HCT116 (cell line): ENCODE results near the gene NELL1. TPM values are rescaled to one million over a fixed set of nuclear protein-coding genes. Genes with fewer than 3 reads are reported as not detected.

Experiments
- ATAC-seq: fragments of 200-7000 bp; cut with Tn5 transposase; 2 replicates; pipeline ENCODE4 v1.9.1; 2020; ENCODE audit warnings: mild to moderate bottlenecking, moderate library complexity
- BruUV-seq: library from RNA; stranded (reverse); fragments of 400-500 nt; replicated peaks from 2 replicates; lab custom pipeline; 2021; lab: Mats Ljungman, UMichigan
- CTCF ChIA-PET: fragments of 300-600 bp; sonication (Branson Sonifier 250); formaldehyde crosslinking; loops from one replicate; lab custom pipeline; 2021; ENCODE audit warnings: antibody characterized with exemption; lab: Charles Lee
- POLR2A ChIA-PET: fragments of 300-600, 350-600 bp; sonication (Branson Sonifier 250); formaldehyde crosslinking; loops from one replicate; lab custom pipeline; 2021; ENCODE audit warnings: antibody characterized with exemption; lab: Charles Lee
- RAD21 ChIA-PET, 2 experiments: fragments of 300-600 bp; sonication (Branson Sonifier 250); formaldehyde crosslinking; loops; one replicate each; lab custom pipeline; 2023; ENCODE audit warnings: low total read pairs in 2 of 2; ENCODE audit not compliant: uncharacterized antibody in 2 of 2, unreplicated experiment in 2 of 2, low non-redundant PET in 1 of 2; lab: Charles Lee
- DNase-seq: peaks from one replicate; pipeline ENCODE4 v3.0.0-alpha.2; 2010; ENCODE audit warnings: low read depth, low spot score
- H2AFZ ChIP-seq: fragments of 200-600 bp; shearing (Covaris generic), sonication (generic); 2 replicates; pipeline ENCODE4 v1.6.1; 2017; ENCODE audit warnings: low read depth, mixed run types, mixed read lengths, antibody characterized with exemption, low read length; ENCODE audit not compliant: poor library complexity, severe bottlenecking
- H3K27ac ChIP-seq: 2 replicates; pipeline ENCODE4 v1.5.1; 2012; ENCODE audit warnings: low read depth, low read length
- H3K27me3 ChIP-seq: fragments of 200-600 bp; sonication (generic); 2 replicates; pipeline ENCODE4 v1.6.1; 2016; ENCODE audit warnings: mixed run types, low read length, mixed read lengths; ENCODE audit not compliant: insufficient read depth
- H3K36me3 ChIP-seq, 2 experiments: fragments of 200-500 bp in 1 of 2; fragments of 200-600 bp in 1 of 2; sonication (Bioruptor generic) in 1 of 2; sonication (generic) in 1 of 2; 2 replicates each; pipeline versions ENCODE4 v1.5.1 to v1.6.1; 2014 to 2016; ENCODE audit warnings: low read length in 2 of 2, inconsistent platforms in 1 of 2, mixed read lengths in 1 of 2, mixed run types in 1 of 2; ENCODE audit not compliant: insufficient read depth in 2 of 2, control insufficient read depth in 1 of 2
- H3K4me1 ChIP-seq, 2 experiments: fragments of 200-600 bp in 1 of 2; sonication (generic) in 1 of 2; 2 replicates each; pipeline versions ENCODE4 v1.5.1 to v1.6.1; 2012 to 2017; ENCODE audit warnings: low read length in 2 of 2, inconsistent platforms in 1 of 2, mild to moderate bottlenecking in 1 of 2, mixed read lengths in 1 of 2, mixed run types in 1 of 2, moderate library complexity in 1 of 2; ENCODE audit not compliant: insufficient read depth in 2 of 2, control insufficient read depth in 1 of 2
- H3K4me2 ChIP-seq: fragments of 200-600 bp; sonication (generic); 2 replicates; pipeline ENCODE4 v1.6.1; 2017; ENCODE audit warnings: mixed run types, low read length, mixed read lengths
- H3K4me3 ChIP-seq, 2 experiments: fragments of 200-600 bp in 1 of 2; sonication (generic) in 1 of 2; replicated peaks in 1 of 2; 2 replicates each; pipeline ENCODE4 v1.5.1; 2011 to 2016; ENCODE audit warnings: low read length in 2 of 2, control low read depth in 1 of 2, low read depth in 1 of 2, mild to moderate bottlenecking in 1 of 2, mixed read lengths in 1 of 2, mixed run types in 1 of 2
- H3K79me2 ChIP-seq: fragments of 200-600 bp; sonication (generic); 2 replicates; pipeline ENCODE4 v1.6.1; 2017; ENCODE audit warnings: mild to moderate bottlenecking, mixed run types, low read length, moderate library complexity, mixed read lengths; ENCODE audit not compliant: insufficient read depth
- H3K9ac ChIP-seq: fragments of 200-600 bp; sonication (generic); 2 replicates; pipeline ENCODE4 v1.6.1; 2016; ENCODE audit warnings: low read length, mixed read lengths
- H3K9me2 ChIP-seq: fragments of 200-600 bp; sonication (generic), shearing (Covaris generic); 2 replicates; pipeline ENCODE4 v1.6.1; 2017; ENCODE audit warnings: mixed run types, mild to moderate bottlenecking, moderate library complexity; ENCODE audit not compliant: insufficient read depth
- H3K9me3 ChIP-seq, 2 experiments: fragments of 200-500 bp in 1 of 2; fragments of 200-600 bp in 1 of 2; sonication (Bioruptor generic) in 1 of 2; sonication (generic) in 1 of 2; 2 replicates each; pipeline ENCODE4 v1.6.1; 2014 to 2017; ENCODE audit warnings: low read length in 2 of 2, mixed read lengths in 2 of 2, inconsistent platforms in 1 of 2, low read depth in 1 of 2, mild to moderate bottlenecking in 1 of 2, mixed run types in 1 of 2, moderate library complexity in 1 of 2; ENCODE audit not compliant: control insufficient read depth in 1 of 2, insufficient read depth in 1 of 2
- H4K20me1 ChIP-seq: fragments of 200-600 bp; sonication (generic), shearing (Covaris generic); 2 replicates; pipeline ENCODE4 v1.6.1; 2017; ENCODE audit warnings: mixed run types, mild to moderate bottlenecking, moderate library complexity; ENCODE audit not compliant: insufficient read depth
- CBX3 ChIP-seq: IDR thresholded peaks from 2 replicates; pipeline ENCODE4 v1.6.1; 2012; ENCODE audit warnings: low read depth
- CEBPB ChIP-seq: IDR thresholded peaks from 2 replicates; pipeline ENCODE4 v1.6.1; 2012; ENCODE audit warnings: low read depth
- EGR1 ChIP-seq: IDR thresholded peaks from 2 replicates; pipeline ENCODE4 v1.6.1; 2012; ENCODE audit warnings: low read depth
- ELF1 ChIP-seq: IDR thresholded peaks from 2 replicates; pipeline ENCODE4 v1.6.1; 2012; ENCODE audit warnings: low read depth, borderline replicate concordance
- EZH2 ChIP-seq: fragments of 200-600 bp; sonication (generic); IDR thresholded peaks from 2 replicates; pipeline ENCODE4 v1.6.1; 2017; ENCODE audit warnings: antibody characterized with exemption, mixed run types
- EZH2phosphoT487 ChIP-seq: fragments of 200-600 bp; IDR thresholded peaks from 2 replicates; pipeline ENCODE4 v1.6.1; 2018; ENCODE audit warnings: antibody characterized with exemption, borderline replicate concordance
- FOSL1 ChIP-seq: IDR thresholded peaks from 2 replicates; pipeline ENCODE4 v1.6.1; 2012; ENCODE audit warnings: low read depth
- POLR2A ChIP-seq: IDR thresholded peaks from 2 replicates; pipeline ENCODE4 v1.7.0; 2011; ENCODE audit warnings: borderline replicate concordance; ENCODE audit not compliant: insufficient read depth, insufficient read length; ENCODE audit errors: extremely low read depth
- POLR2AphosphoS5 ChIP-seq: IDR thresholded peaks from 2 replicates; pipeline ENCODE4 v1.6.1; 2011; ENCODE audit warnings: mild to moderate bottlenecking, low read depth, low read length, moderate library complexity
- RAD21 ChIP-seq: IDR thresholded peaks from 2 replicates; pipeline ENCODE4 v1.6.1; 2012; ENCODE audit warnings: low read depth, mild to moderate bottlenecking
- SIN3A ChIP-seq: IDR thresholded peaks from 2 replicates; pipeline ENCODE4 v1.6.1; 2012; ENCODE audit warnings: low read depth
- SP1 ChIP-seq: IDR thresholded peaks from 2 replicates; pipeline ENCODE4 v1.6.1; 2012; ENCODE audit warnings: low read depth
- SRF ChIP-seq: IDR thresholded peaks from 2 replicates; pipeline ENCODE4 v1.6.1; 2012; ENCODE audit warnings: low read depth
- TCF7L2 ChIP-seq: IDR thresholded peaks from 2 replicates; pipeline ENCODE4 v1.7.0; 2011; ENCODE audit warnings: borderline replicate concordance, inconsistent platforms; ENCODE audit not compliant: insufficient read depth, insufficient read length; ENCODE audit errors: extremely low read depth
- YY1 ChIP-seq: IDR thresholded peaks from 2 replicates; pipeline ENCODE4 v1.6.1; 2011; ENCODE audit warnings: low read length, low read depth, moderate library complexity, mild to moderate bottlenecking; ENCODE audit not compliant: insufficient replicate concordance; ENCODE audit errors: extremely low read depth
- ZFX ChIP-seq: fragments of 450-650 bp; IDR thresholded peaks from 2 replicates; pipeline ENCODE4 v1.6.1; 2017
- ZNF274 ChIP-seq: fragments of 200-500 bp; sonication (Bioruptor generic); IDR thresholded peaks from 2 replicates; pipeline ENCODE4 v1.6.1; 2014; ENCODE audit warnings: mild to moderate bottlenecking, low read depth, low read length, inconsistent platforms
- intact Hi-C: fragments of 100-400 bp; cut with micrococcal nuclease; formaldehyde crosslinking; loops from 2 replicates; pipeline ENCODE4 v1.10.0; 2022
- total RNA-seq: library from RNA; stranded (reverse); gene quantifications from one replicate; pipeline ENCODE4 v1.2.1, GENCODE V29; 2021; ENCODE audit not compliant: unreplicated experiment
- TF ChIP-seq, protein P1 (sequence below): IDR thresholded peaks from 2 replicates; pipeline ENCODE4 v1.6.1; 2012
- TF ChIP-seq, protein P2 (sequence below): IDR thresholded peaks from 2 replicates; pipeline ENCODE4 v1.6.1; 2011; ENCODE audit warnings: mild to moderate bottlenecking, low read length, moderate library complexity; ENCODE audit not compliant: insufficient replicate concordance; ENCODE audit errors: extremely low read depth
- TF ChIP-seq, protein P3 (sequence below): IDR thresholded peaks from 2 replicates; pipeline ENCODE4 v1.6.1; 2012; ENCODE audit warnings: low read depth

Gene NELL1
- total RNA-seq, 1 experiment from 2014 or later: not detected

DNA sequence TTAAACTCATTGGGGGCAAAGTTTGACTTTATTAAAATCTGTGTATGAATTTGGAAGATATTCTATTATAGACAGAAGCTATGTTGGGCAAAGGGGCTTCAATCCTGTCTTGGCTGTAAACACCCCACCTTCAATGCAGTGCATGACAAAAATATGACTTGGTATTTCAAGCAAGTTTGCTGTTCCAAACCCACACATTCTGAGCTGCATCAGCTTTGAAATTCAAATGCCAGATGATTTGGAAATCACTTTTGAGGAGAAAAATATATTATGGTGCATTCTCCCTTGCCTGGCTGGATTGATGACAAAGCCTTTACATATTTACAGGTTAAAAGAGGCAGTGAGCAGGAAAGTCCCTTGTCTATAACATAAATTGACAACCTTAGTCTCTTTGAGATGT, 760.0 kb downstream of the NELL1 start (continued):
- TF ChIP-seq CEBPB (no peak), POLR2A (no peak), CBX3 (no peak)
- TF ChIP-seq, protein P1, sequence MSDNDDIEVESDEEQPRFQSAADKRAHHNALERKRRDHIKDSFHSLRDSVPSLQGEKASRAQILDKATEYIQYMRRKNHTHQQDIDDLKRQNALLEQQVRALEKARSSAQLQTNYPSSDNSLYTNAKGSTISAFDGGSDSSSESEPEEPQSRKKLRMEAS: no peak

DNA sequence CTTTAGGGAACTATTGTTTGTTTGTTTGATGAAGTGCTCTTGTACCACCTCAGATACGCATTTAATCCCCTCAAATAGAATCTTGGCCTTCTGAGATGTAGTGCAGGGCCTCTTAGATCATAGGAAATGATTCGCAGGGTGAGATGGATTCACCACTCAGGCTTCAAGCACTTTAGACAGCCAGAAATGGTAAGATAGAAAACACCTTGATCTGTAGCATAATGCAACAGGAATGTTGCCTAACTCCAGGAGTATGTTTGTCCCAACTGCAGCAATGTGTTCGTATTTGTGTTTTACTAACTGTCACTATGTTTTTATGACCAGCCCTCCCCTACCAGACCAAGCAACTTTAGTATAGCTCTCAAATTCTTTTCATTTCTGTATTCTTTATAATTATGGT, 761.2 kb downstream of the NELL1 start:
- BruUV-seq: no TSS peak
- Histone ChIP-seq H3K9me2 (no peaks in the 10 kb centered on the region), H3K36me3 (no peaks in the 10 kb centered on the region), H4K20me1 (no peaks in the 10 kb centered on the region), H3K9ac (no peak overlapping the region), H3K4me2 (no peak overlapping the region)
- ChIA-PET RAD21 (no interaction called here), POLR2A (no interaction called here)
- TF ChIP-seq, protein P2, sequence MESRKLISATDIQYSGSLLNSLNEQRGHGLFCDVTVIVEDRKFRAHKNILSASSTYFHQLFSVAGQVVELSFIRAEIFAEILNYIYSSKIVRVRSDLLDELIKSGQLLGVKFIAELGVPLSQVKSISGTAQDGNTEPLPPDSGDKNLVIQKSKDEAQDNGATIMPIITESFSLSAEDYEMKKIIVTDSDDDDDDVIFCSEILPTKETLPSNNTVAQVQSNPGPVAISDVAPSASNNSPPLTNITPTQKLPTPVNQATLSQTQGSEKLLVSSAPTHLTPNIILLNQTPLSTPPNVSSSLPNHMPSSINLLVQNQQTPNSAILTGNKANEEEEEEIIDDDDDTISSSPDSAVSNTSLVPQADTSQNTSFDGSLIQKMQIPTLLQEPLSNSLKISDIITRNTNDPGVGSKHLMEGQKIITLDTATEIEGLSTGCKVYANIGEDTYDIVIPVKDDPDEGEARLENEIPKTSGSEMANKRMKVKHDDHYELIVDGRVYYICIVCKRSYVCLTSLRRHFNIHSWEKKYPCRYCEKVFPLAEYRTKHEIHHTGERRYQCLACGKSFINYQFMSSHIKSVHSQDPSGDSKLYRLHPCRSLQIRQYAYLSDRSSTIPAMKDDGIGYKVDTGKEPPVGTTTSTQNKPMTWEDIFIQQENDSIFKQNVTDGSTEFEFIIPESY: no peak
- TF ChIP-seq FOSL1 (no peak), POLR2A (no peak), CEBPB (no peak), SIN3A (no peak), POLR2AphosphoS5 (no peak), SRF (no peak), ZNF274 (no peak), EZH2phosphoT487 (no peak), ZFX (no peak), ELF1 (no peak), EZH2 (no peak), RAD21 (no peak), TCF7L2 (no peak), EGR1 (no peak), YY1 (no peak), SP1 (no peak)
- TF ChIP-seq, protein P1: no peak
- TF ChIP-seq, protein P3, sequence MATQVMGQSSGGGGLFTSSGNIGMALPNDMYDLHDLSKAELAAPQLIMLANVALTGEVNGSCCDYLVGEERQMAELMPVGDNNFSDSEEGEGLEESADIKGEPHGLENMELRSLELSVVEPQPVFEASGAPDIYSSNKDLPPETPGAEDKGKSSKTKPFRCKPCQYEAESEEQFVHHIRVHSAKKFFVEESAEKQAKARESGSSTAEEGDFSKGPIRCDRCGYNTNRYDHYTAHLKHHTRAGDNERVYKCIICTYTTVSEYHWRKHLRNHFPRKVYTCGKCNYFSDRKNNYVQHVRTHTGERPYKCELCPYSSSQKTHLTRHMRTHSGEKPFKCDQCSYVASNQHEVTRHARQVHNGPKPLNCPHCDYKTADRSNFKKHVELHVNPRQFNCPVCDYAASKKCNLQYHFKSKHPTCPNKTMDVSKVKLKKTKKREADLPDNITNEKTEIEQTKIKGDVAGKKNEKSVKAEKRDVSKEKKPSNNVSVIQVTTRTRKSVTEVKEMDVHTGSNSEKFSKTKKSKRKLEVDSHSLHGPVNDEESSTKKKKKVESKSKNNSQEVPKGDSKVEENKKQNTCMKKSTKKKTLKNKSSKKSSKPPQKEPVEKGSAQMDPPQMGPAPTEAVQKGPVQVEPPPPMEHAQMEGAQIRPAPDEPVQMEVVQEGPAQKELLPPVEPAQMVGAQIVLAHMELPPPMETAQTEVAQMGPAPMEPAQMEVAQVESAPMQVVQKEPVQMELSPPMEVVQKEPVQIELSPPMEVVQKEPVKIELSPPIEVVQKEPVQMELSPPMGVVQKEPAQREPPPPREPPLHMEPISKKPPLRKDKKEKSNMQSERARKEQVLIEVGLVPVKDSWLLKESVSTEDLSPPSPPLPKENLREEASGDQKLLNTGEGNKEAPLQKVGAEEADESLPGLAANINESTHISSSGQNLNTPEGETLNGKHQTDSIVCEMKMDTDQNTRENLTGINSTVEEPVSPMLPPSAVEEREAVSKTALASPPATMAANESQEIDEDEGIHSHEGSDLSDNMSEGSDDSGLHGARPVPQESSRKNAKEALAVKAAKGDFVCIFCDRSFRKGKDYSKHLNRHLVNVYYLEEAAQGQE: no peak
- TF ChIP-seq, all 23 proteins: peak for 0
- Histone ChIP-seq H3K4me3 (no peak overlapping the region), H3K4me1 (no peaks in the 10 kb centered on the region), H2AFZ (no peak overlapping the region), H3K27ac (no peak overlapping the region), H3K79me2 (no peaks in the 10 kb centered on the region), H3K9me3 (peaks cover 14 to 19% of the 10 kb centered on the region in 2 experiments; a peak in 2 of 4 replicates), H3K27me3 (no peaks in the 10 kb centered on the region)
- no peak for ATAC-seq
- no peak for DNase-seq
- intact Hi-C loops: no loop called here
- CTCF ChIA-PET: no interaction called here
